ENCODE results near the gene KCNK5. TPM values are rescaled to one million over a fixed set of nuclear protein-coding genes. Genes with fewer than 3 reads are reported as not detected.

Gene KCNK5
- total and polyA plus RNA-seq, 2 donors (not counting 1 experiment from before 2014, with no cell fraction given), result 0.07 TPM; not detected in 1

DNA sequence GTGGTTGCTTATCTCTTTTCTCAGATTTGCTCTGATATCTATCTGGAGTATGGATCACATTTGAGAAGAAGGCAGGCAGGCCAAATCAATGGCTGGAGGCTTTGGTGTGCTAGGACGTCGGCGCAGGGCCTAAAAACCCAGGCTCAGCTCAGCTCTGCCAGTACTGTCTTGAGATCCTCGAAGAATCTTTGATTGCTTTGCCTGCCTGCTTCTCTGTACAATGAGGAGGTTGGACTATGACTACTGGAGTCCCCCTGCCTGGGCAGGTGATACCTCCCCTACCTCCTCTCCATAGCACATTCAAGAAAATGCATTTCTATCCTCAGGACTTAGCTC is 25.1 kb downstream of the KCNK5 start:
- peaks cover 2 to 3% of the 10 kb centered on the region in 2 donors for H3K4me1 ChIP-seq (ENCODE audit: control insufficient read depth in 2 of 2, insufficient read depth in 2 of 2, low read length in 2 of 2)
- ATAC-seq (ENCODE audit: low read depth) (no peak), DNase-seq (no peak)
- H3K4me2 ChIP-seq (replicated peaks; ENCODE audit: low read depth, low read length, poor library complexity, severe bottlenecking), result no peak overlapping the region
- no peak overlapping the region for H3K27ac ChIP-seq (ENCODE audit: low read length in 2 of 2)
- H3K27me3 ChIP-seq (replicated peaks in 1 of 4; ENCODE audit: control extremely low read depth in 1 of 4, control insufficient read depth in 3 of 4, insufficient read depth in 4 of 4, low read length in 3 of 4), result peaks cover 0 to 68% (median 18%) of the 10 kb centered on the region in 4 experiments
- H3K4me3 ChIP-seq (ENCODE audit: control extremely low read depth in 1 of 5, extremely low read depth in 1 of 5, insufficient read depth in 1 of 5, low read depth in 2 of 5, low read length in 4 of 5), result no peak overlapping the region
- peaks cover 0 to 7% (median 0%) of the 10 kb centered on the region in 3 donors for H3K9me3 ChIP-seq (ENCODE audit: control extremely low read depth in 1 of 3, control insufficient read depth in 2 of 3, insufficient read depth in 1 of 3, low read length in 2 of 3)
- no peaks in the 10 kb centered on the region for H3K36me3 ChIP-seq (replicated peaks in 1 of 2; ENCODE audit: control extremely low read depth in 1 of 2, control insufficient read depth in 1 of 2, extremely low read depth in 1 of 2, insufficient read depth in 2 of 2, low read length in 1 of 2)
- no peaks in the 10 kb centered on the region for H4K20me1 ChIP-seq (ENCODE audit: control insufficient read depth, insufficient read depth, low read length, poor library complexity, severe bottlenecking)
- CTCF ChIA-PET, result no interaction called here
- H2AFZ ChIP-seq (ENCODE audit: insufficient read depth, low read depth, low read length, poor library complexity, severe bottlenecking), result no peak overlapping the region
- intact Hi-C loops (cut with micrococcal nuclease), result no loop called here
- H3K4me1 Mint-ChIP-seq, result peaks cover 2% of the 10 kb centered on the region
- H3K27ac Mint-ChIP-seq, result no peak overlapping the region
- H3K27me3 Mint-ChIP-seq, result peaks cover 39% of the 10 kb centered on the region
- no peak overlapping the region for H3K9ac ChIP-seq (ENCODE audit: low read length)
- H3K79me2 ChIP-seq (ENCODE audit: control insufficient read depth, insufficient read depth, low read length), result no peaks in the 10 kb centered on the region
- TF ChIP-seq EZH2 (IDR thresholded peaks at IDR 0.05; ENCODE audit: borderline replicate concordance, insufficient read depth, low read depth, low read length, poor library complexity, severe bottlenecking), result no peak
- TF ChIP-seq, protein P1, sequence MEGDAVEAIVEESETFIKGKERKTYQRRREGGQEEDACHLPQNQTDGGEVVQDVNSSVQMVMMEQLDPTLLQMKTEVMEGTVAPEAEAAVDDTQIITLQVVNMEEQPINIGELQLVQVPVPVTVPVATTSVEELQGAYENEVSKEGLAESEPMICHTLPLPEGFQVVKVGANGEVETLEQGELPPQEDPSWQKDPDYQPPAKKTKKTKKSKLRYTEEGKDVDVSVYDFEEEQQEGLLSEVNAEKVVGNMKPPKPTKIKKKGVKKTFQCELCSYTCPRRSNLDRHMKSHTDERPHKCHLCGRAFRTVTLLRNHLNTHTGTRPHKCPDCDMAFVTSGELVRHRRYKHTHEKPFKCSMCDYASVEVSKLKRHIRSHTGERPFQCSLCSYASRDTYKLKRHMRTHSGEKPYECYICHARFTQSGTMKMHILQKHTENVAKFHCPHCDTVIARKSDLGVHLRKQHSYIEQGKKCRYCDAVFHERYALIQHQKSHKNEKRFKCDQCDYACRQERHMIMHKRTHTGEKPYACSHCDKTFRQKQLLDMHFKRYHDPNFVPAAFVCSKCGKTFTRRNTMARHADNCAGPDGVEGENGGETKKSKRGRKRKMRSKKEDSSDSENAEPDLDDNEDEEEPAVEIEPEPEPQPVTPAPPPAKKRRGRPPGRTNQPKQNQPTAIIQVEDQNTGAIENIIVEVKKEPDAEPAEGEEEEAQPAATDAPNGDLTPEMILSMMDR (IDR thresholded peaks at IDR 0.05), result no peak
- no peaks in the 10 kb centered on the region for H3K9me3 Mint-ChIP-seq (ENCODE audit: insufficient read depth)
- 89% methylated on average over 3 of the region's 4 CpGs for WGBS (ENCODE audit: insufficient coverage)
- H3K4me3 Mint-ChIP-seq, result no peak overlapping the region
- POLR2A ChIA-PET, result no interaction called here

DNA sequence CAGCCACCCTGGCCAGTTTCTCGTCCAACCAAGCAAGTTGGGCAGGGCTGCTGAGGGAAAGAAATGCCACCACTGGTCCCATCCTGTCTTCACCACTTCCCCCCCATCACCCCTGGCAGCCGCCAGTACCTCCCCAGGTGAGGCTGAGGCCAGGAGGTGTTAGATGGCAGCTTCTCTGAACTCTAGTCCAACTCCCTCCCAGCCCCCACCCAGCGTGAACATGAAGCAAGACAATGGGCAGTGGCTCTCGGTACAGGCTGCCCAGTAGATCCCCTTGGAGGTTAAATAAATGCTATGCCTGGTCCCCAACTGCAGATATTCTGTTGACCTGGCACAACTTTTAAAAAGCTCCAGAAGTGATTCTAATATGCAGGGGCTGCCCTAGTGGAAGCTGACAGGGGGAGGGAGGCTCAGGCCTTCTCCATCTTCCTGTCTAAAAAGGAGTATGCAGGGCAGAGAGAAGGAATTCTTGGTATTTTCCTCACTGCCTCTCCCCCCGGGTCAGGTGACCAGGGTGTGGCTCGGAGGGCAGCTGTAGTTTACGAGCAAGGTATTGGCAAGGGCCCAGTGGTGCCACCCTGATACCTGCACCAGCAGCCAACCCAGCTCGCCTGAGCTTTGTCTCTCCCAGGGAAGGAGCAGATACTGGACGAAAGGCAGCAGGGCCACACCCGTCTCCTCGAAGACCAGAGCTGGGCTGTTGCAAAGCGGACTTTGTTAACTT is 25.7 kb downstream of the KCNK5 start:
- CTCF ChIA-PET, result no interaction called here
- Mint-ChIP-seq H3K4me1 (peaks cover 7% of the 10 kb centered on the region), H3K4me3 (no peak overlapping the region), H3K27ac (no peak overlapping the region), H3K27me3 (peaks cover 38% of the 10 kb centered on the region), H3K9me3 (ENCODE audit: insufficient read depth) (no peaks in the 10 kb centered on the region)
- no peaks in the 10 kb centered on the region for H4K20me1 ChIP-seq (ENCODE audit: control insufficient read depth, insufficient read depth, low read length, poor library complexity, severe bottlenecking)
- peaks cover 8 to 9% of the 10 kb centered on the region in 2 donors for H3K4me1 ChIP-seq (ENCODE audit: control insufficient read depth in 2 of 2, insufficient read depth in 2 of 2, low read length in 2 of 2)
- TF ChIP-seq EZH2 (IDR thresholded peaks at IDR 0.05; ENCODE audit: borderline replicate concordance, insufficient read depth, low read depth, low read length, poor library complexity, severe bottlenecking), result no peak
- TF ChIP-seq, protein P1 (IDR thresholded peaks at IDR 0.05), result no peak
- H2AFZ ChIP-seq (ENCODE audit: insufficient read depth, low read depth, low read length, poor library complexity, severe bottlenecking), result no peak overlapping the region
- DNase-seq (no peak), ATAC-seq (ENCODE audit: low read depth) (no peak)
- H3K79me2 ChIP-seq (ENCODE audit: control insufficient read depth, insufficient read depth, low read length), result no peaks in the 10 kb centered on the region
- H3K9ac ChIP-seq (ENCODE audit: low read length), result no peak overlapping the region
- POLR2A ChIA-PET, result no interaction called here
- no peak overlapping the region for H3K27ac ChIP-seq (ENCODE audit: low read length in 2 of 2)
- no peak overlapping the region for H3K4me3 ChIP-seq (ENCODE audit: control extremely low read depth in 1 of 5, extremely low read depth in 1 of 5, insufficient read depth in 1 of 5, low read depth in 2 of 5, low read length in 4 of 5)
- WGBS (ENCODE audit: insufficient coverage), result 96% methylated on average over 11 of the region's 12 CpGs
- H3K27me3 ChIP-seq (replicated peaks in 1 of 4; ENCODE audit: control extremely low read depth in 1 of 4, control insufficient read depth in 3 of 4, insufficient read depth in 4 of 4, low read length in 3 of 4), result peaks cover 0 to 71% (median 18%) of the 10 kb centered on the region in 4 experiments
- no peak overlapping the region for H3K4me2 ChIP-seq (replicated peaks; ENCODE audit: low read depth, low read length, poor library complexity, severe bottlenecking)
- H3K9me3 ChIP-seq (ENCODE audit: control extremely low read depth in 1 of 3, control insufficient read depth in 2 of 3, insufficient read depth in 1 of 3, low read length in 2 of 3), result peaks cover 0 to 7% (median 0%) of the 10 kb centered on the region in 3 donors
- no peaks in the 10 kb centered on the region for H3K36me3 ChIP-seq (replicated peaks in 1 of 2; ENCODE audit: control extremely low read depth in 1 of 2, control insufficient read depth in 1 of 2, extremely low read depth in 1 of 2, insufficient read depth in 2 of 2, low read length in 1 of 2)
- intact Hi-C loops (cut with micrococcal nuclease), result no loop called here
